Natural killer cell (primary cell): ENCODE results near the gene CTIF. TPM values are rescaled to one million over a fixed set of nuclear protein-coding genes. Genes with fewer than 3 reads are reported as not detected.

Source experiments
- ATAC-seq, 3 donors: fragments of 150-1000 bp in 2 of 3; fragments of 200-7000 bp in 1 of 3; cut with Tn5 transposase; 1 replicate in 1 of 3; 2 replicates in 2 of 3; pipeline ENCODE4 v1.10.0; 2021; ENCODE audit warnings: mild to moderate bottlenecking in 2 of 3, moderate library complexity in 2 of 3
- DNase-seq, 2 donors: peaks; one replicate each; pipeline versions ENCODE4 v3.0.0 to v3.0.0-alpha.2; 2013 to 2021; ENCODE audit warnings: mixed read lengths in 1 of 2
- H3K27ac ChIP-seq: one replicate; pipeline ENCODE4 v1.5.1; 2013; ENCODE audit warnings: mild to moderate bottlenecking, low read length
- H3K27me3 ChIP-seq: one replicate; pipeline ENCODE4 v1.6.1; 2013; ENCODE audit warnings: low read length; ENCODE audit not compliant: control insufficient read depth, insufficient read depth
- H3K36me3 ChIP-seq: one replicate; pipeline ENCODE4 v1.6.1; 2013; ENCODE audit warnings: low read length; ENCODE audit not compliant: control insufficient read depth, insufficient read depth
- H3K4me1 ChIP-seq: one replicate; pipeline ENCODE4 v1.6.1; 2013; ENCODE audit warnings: low read length; ENCODE audit not compliant: control insufficient read depth, insufficient read depth
- H3K4me3 ChIP-seq: one replicate; pipeline ENCODE4 v1.5.1; 2013; ENCODE audit warnings: low read length
- H3K9me3 ChIP-seq: one replicate; pipeline ENCODE4 v1.6.1; 2013; ENCODE audit warnings: low read length; ENCODE audit not compliant: control insufficient read depth, insufficient read depth
- H3K27ac Mint-ChIP-seq, 2 donors: one replicate each; pipeline ENCODE4 v1.8.0; 2022; ENCODE audit warnings: mild to moderate bottlenecking in 2 of 2, mixed read lengths in 2 of 2, moderate library complexity in 1 of 2
- H3K27me3 Mint-ChIP-seq, 2 donors: one replicate each; pipeline ENCODE4 v1.8.0; 2022; ENCODE audit warnings: low read depth in 2 of 2, mixed read lengths in 2 of 2
- H3K36me3 Mint-ChIP-seq: one replicate; pipeline ENCODE4 v1.8.0; 2022; ENCODE audit warnings: mixed read lengths
- H3K4me1 Mint-ChIP-seq, 2 donors: one replicate each; pipeline ENCODE4 v1.8.0; 2022; ENCODE audit warnings: mixed read lengths in 2 of 2
- H3K4me3 Mint-ChIP-seq: one replicate; pipeline ENCODE4 v1.8.0; 2022; ENCODE audit warnings: mild to moderate bottlenecking, moderate library complexity, mixed read lengths
- H3K9me3 Mint-ChIP-seq, 2 donors: one replicate each; pipeline ENCODE4 v1.8.0; 2022; ENCODE audit warnings: mixed read lengths in 2 of 2
- CTCF ChIP-seq: fragments of 200-600 bp; IDR thresholded peaks from one replicate; pipeline ENCODE4 v1.8.0; 2022; ENCODE audit warnings: antibody characterized with exemption
- WGBS: methylation state at CpG from one replicate; pipeline ENCODE4 v1.1.7; 2013; ENCODE audit warnings: missing lambda C conversion rate; ENCODE audit not compliant: insufficient coverage; 5-methylcytosine and 5-hydroxymethylcytosine counted together
- intact Hi-C: fragments of 100-400 bp; cut with micrococcal nuclease; formaldehyde crosslinking; loops from one replicate; pipeline ENCODE4 v1.14.2; 2022
- total RNA-seq, 4 donors: library from RNA; stranded (reverse); fragments of 120-200 nt in 1 of 4; gene quantifications; one replicate each; pipeline versions ENCODE4 v1.2.3 to v1.2.4, GENCODE V29; 2013 to 2022

CTIF gene
- total RNA-seq, 3 donors from 2014 or later (not counting 1 experiment from before 2014, with no cell fraction given): 6.9 to 10.2 (median 8.2) TPM

GRCh38 chr18:48851599-48851960 is 312.7 kb downstream of the CTIF start:
- no peak overlapping the region for H3K27ac ChIP-seq
- Mint-ChIP-seq H3K4me3 (peak overlapping the region; percentile 18), H3K27me3 (no peaks in the 10 kb centered on the region), H3K4me1 (peaks cover 63 to 79% of the 10 kb centered on the region in 2 donors), H3K9me3 (peaks cover 1 to 2% of the 10 kb centered on the region in 2 donors), H3K36me3 (no peaks in the 10 kb centered on the region), H3K27ac (peak overlapping the region; percentile 60 to 72)
- no peaks in the 10 kb centered on the region for H3K36me3 ChIP-seq
- H3K4me3 ChIP-seq: no peak overlapping the region
- TF ChIP-seq CTCF: no peak
- intact Hi-C loops: no loop called here
- ATAC-seq (peak; percentile 41 to 75 (median 49)), DNase-seq (peak in 1 of 2 donors; percentile 38)
- no peaks in the 10 kb centered on the region for H3K9me3 ChIP-seq
- 42% methylated on average over 7 of the region's 7 CpGs for WGBS
- no peaks in the 10 kb centered on the region for H3K27me3 ChIP-seq
- H3K4me1 ChIP-seq: peaks cover 37% of the 10 kb centered on the region

- Mint-ChIP-seq H3K4me3 (no peak overlapping the region), H3K4me1 (peaks cover 65 to 80% of the 10 kb centered on the region in 2 donors), H3K36me3 (no peaks in the 10 kb centered on the region), H3K27ac (peak overlapping the region; percentile 3 to 56), H3K9me3 (no peaks in the 10 kb centered on the region), H3K27me3 (no peaks in the 10 kb centered on the region)
- H3K4me1 ChIP-seq: peaks cover 41% of the 10 kb centered on the region
- no peak overlapping the region for H3K27ac ChIP-seq
- DNase-seq (no peak), ATAC-seq (no peak)
- intact Hi-C loops: no loop called here
- H3K36me3 ChIP-seq: no peaks in the 10 kb centered on the region
- H3K27me3 ChIP-seq: no peaks in the 10 kb centered on the region
- no peak for TF ChIP-seq CTCF
- 97% methylated on average over 6 of the region's 6 CpGs for WGBS
- no peak overlapping the region for H3K4me3 ChIP-seq
- no peaks in the 10 kb centered on the region for H3K9me3 ChIP-seq
Measured at GRCh38 chr18:48852292-48852691, 313.5 kb downstream of the CTIF start.

- peaks cover 61 to 80% of the 10 kb centered on the region in 2 donors for H3K4me1 Mint-ChIP-seq
Measured at GRCh38 chr18:48852794-48853193, 314.0 kb downstream of the CTIF start.

More at GRCh38 chr18:48852794-48853193, 314.0 kb downstream of the CTIF start:
- no peaks in the 10 kb centered on the region for H3K27me3 ChIP-seq
- peaks cover 41% of the 10 kb centered on the region for H3K4me1 ChIP-seq
- Mint-ChIP-seq H3K4me3 (no peak overlapping the region), H3K9me3 (no peaks in the 10 kb centered on the region), H3K27ac (peak overlapping the region; percentile 3 to 56), H3K27me3 (no peaks in the 10 kb centered on the region), H3K36me3 (no peaks in the 10 kb centered on the region)
- H3K27ac ChIP-seq: no peak overlapping the region
- H3K36me3 ChIP-seq: no peaks in the 10 kb centered on the region
- WGBS: 74% methylated on average over 4 of the region's 6 CpGs
- DNase-seq (peak in 1 of 2 donors; percentile 41), ATAC-seq (no peak)
- intact Hi-C loops: no loop called here
- no peaks in the 10 kb centered on the region for H3K9me3 ChIP-seq
- H3K4me3 ChIP-seq: no peak overlapping the region
- no peak for TF ChIP-seq CTCF
